ENCODE data around the gene CHD9. TPM values are rescaled to one million over a fixed set of nuclear protein-coding genes. Genes with fewer than 3 reads are reported as not detected.

CHD9 gene
- total RNA-seq, 2 donors from 2014 or later: 10.8 to 15.9 TPM

DNA sequence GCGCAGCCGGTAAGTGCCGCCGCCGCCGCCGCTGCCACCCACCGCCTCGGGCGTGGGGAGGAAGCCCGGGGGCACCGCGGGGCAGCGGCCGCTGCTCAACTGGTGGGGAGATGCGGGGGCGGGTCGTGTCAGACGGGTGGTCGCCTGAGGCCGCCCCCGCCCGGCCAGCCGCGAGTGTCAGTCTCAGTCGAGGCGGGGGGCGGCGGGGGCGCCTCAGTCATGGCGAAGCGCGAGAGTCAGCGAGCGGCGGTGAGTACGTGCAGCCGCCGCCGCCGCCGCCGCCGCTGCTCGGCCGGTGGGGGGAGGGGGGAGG, 76.2 kb downstream of the CHD9 start:
- no peaks in the 10 kb centered on the region for H3K9me3 Mint-ChIP-seq
- ATAC-seq (peak in 1 of 2 donors; percentile 1), DNase-seq (ENCODE audit: low spot score in 2 of 2) (no peak)
- H3K27ac Mint-ChIP-seq: no peak overlapping the region
- H3K36me3 Mint-ChIP-seq: no peaks in the 10 kb centered on the region

DNA sequence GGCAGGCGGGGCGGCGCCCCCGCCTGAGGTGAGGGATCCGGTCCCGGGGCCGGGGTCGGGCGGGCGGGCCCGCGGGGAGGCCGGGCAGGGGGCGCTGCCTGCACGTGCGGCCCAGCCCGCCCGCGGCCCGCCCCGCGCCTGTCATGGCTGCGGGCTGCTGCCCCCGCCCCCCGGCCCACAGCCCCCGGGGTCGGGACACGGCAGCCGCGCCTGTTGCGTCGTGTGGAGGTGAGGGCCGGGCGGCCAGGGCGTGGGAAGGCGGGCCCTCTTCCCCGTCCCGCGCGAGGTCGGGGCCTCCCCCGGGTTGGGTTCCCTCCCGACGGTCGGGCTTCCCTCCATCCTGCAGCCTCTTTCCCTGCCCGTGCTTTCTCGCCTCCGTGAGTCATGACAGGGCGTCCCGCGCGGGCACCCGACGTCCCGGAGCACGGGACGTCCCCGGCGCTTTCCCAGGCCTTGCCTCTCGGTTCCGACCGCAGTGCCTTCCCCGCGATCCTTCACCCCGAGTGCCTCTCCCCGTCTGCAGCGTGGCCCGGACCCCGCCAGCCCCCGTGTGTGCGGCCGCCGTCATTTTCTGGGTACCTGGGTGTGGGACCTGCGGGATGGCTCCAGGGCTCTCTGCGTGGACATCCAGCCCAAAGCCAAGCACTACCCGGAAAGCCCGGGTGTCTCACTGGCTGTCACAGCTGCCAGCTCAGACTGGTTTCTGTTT, 76.7 kb downstream of the CHD9 start:
- ATAC-seq (peak; percentile 18 to 72), DNase-seq (ENCODE audit: low spot score in 2 of 2) (peak; percentile 39 to 91)
- Mint-ChIP-seq H3K36me3 (no peaks in the 10 kb centered on the region), H3K9me3 (no peaks in the 10 kb centered on the region), H3K27ac (peak overlapping the region; percentile 48 to 61)

- Mint-ChIP-seq H3K9me3 (no peaks in the 10 kb centered on the region), H3K36me3 (no peaks in the 10 kb centered on the region), H3K27ac (no peak overlapping the region)
- ATAC-seq (no peak), DNase-seq (ENCODE audit: low spot score in 2 of 2) (no peak)
Observed at GRCh38 chr16:53132406-53132805, 77.6 kb downstream of the CHD9 start.

DNA sequence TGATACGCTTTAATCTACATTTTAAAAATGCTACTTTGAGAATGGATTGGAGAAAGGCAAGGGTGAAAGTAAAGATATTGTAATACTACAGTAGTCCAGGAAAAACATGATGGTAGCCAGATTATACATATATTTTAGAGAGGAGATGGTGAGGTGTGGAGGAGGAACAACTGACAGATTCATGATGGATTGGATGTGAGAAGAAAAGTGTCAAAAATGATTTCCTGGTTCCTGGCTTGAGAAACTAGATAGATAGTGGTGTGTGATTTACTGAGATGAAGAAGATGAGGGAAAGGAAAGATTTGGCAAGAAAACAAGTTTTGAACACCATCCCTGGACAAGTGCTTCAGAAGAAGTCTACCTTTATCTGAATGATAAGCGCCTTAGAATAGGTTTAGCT, 80.5 kb downstream of the CHD9 start:
- DNase-seq (ENCODE audit: low spot score in 2 of 2) (no peak), ATAC-seq (no peak)
- Mint-ChIP-seq H3K36me3 (no peaks in the 10 kb centered on the region), H3K27ac (no peak overlapping the region), H3K9me3 (no peaks in the 10 kb centered on the region)

DNA sequence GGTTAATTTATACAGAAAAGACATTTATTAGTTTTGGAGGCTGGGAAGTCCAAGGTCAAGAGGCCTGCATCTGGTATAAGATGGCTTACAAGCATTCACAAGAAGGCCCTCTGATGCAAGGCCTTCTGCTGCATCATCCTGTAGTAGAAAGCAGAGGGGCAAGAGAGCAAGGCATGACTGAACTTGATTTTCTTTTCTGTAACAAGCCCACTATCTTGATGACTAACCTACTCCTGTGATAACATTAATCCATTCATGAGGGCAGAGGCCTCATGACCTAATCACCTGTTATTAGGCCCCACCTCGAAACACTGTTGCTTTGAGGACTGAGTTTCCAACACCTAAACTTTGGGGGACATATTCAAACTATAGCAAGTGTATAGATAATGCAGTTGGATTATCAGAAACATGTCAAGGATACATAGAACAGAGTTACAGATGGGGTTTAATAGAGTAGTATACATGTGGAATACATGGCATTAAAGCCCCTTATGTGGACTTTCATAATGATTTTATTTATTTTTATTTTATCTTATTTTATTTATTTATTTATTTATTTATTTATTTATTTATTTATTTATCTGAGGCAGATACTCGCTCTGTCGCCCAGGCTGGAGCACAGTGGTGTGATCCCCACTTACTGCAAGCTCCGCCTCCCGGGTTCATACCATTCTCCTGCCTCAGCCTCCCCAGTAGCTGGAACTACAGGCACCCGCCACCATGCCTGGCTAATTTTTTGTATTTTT, 88.2 kb downstream of the CHD9 start:
- Mint-ChIP-seq H3K9me3 (no peaks in the 10 kb centered on the region), H3K27ac (no peak overlapping the region), H3K36me3 (no peaks in the 10 kb centered on the region)
- DNase-seq (ENCODE audit: low spot score in 2 of 2) (no peak), ATAC-seq (peak in 1 of 2 donors; percentile 35)

- Mint-ChIP-seq H3K36me3 (no peaks in the 10 kb centered on the region), H3K27ac (no peak overlapping the region), H3K9me3 (no peaks in the 10 kb centered on the region)
- ATAC-seq: no peak
- no peak for DNase-seq (ENCODE audit: low spot score in 2 of 2)
Observed at GRCh38 chr16:53147500-53148065, 92.8 kb downstream of the CHD9 start.

GRCh38 chr16:53150769-53151168, 96.0 kb downstream of the CHD9 start:
- H3K36me3 Mint-ChIP-seq: no peaks in the 10 kb centered on the region
- ATAC-seq (no peak), DNase-seq (ENCODE audit: low spot score in 2 of 2) (no peak)
- H3K27ac Mint-ChIP-seq: no peak overlapping the region
- no peaks in the 10 kb centered on the region for H3K9me3 Mint-ChIP-seq

DNA sequence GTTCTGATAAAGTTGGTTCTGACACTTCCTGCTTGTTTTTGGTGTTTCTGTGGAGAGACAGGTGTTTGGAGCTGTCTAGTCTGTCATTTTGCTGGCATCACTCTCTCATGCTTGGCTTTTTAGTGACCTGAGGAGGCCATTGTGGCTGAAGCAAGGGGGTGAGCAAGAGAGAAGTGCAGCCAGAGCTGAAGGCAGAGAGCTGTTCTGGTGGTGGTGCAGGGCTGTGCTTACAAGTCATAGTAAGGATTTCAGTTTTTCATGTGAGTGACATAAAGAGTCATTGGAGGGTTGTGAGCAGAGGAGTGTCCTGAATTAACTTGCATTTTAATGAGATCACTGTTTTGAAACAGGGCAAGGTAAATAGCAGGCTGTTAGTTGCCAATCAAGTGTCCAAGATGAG, 97.5 kb downstream of the CHD9 start:
- no peak for DNase-seq (ENCODE audit: low spot score in 2 of 2)
- Mint-ChIP-seq H3K36me3 (peaks cover 9 to 10% of the 10 kb centered on the region in 2 donors), H3K27ac (no peak overlapping the region), H3K9me3 (no peaks in the 10 kb centered on the region)
- ATAC-seq: no peak

- ATAC-seq (no peak), DNase-seq (ENCODE audit: low spot score in 2 of 2) (no peak)
- Mint-ChIP-seq H3K27ac (no peak overlapping the region), H3K9me3 (no peaks in the 10 kb centered on the region), H3K36me3 (peaks cover 9 to 10% of the 10 kb centered on the region in 2 donors)
Observed at GRCh38 chr16:53153130-53153529, 98.3 kb downstream of the CHD9 start.

GRCh38 chr16:53154513-53154912, 99.7 kb downstream of the CHD9 start:
- Mint-ChIP-seq H3K27ac (no peak overlapping the region), H3K36me3 (peaks cover 9 to 10% of the 10 kb centered on the region in 2 donors), H3K9me3 (no peaks in the 10 kb centered on the region)
- no peak for ATAC-seq
- no peak for DNase-seq (ENCODE audit: low spot score in 2 of 2)

DNA sequence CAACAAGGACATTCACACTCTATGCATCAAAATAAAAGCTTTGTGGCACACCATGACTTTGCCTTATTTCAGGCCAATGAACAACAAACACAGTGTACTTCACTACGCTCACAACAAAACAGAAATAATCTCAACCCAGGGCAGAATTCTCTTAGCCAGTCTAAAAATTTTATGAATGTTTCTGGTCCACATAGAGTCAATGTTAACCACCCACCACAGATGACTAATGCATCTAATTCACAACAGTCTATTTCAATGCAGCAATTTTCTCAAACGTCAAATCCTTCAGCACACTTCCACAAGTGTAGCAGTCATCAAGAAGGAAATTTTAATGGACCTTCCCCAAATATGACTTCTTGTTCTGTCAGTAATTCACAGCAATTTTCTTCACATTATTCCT, 101.7 kb downstream of the CHD9 start:
- DNase-seq (ENCODE audit: low spot score in 2 of 2) (no peak), ATAC-seq (no peak)
- no peaks in the 10 kb centered on the region for H3K9me3 Mint-ChIP-seq
- H3K27ac Mint-ChIP-seq: no peak overlapping the region
- peaks cover 9 to 10% of the 10 kb centered on the region in 2 donors for H3K36me3 Mint-ChIP-seq

DNA sequence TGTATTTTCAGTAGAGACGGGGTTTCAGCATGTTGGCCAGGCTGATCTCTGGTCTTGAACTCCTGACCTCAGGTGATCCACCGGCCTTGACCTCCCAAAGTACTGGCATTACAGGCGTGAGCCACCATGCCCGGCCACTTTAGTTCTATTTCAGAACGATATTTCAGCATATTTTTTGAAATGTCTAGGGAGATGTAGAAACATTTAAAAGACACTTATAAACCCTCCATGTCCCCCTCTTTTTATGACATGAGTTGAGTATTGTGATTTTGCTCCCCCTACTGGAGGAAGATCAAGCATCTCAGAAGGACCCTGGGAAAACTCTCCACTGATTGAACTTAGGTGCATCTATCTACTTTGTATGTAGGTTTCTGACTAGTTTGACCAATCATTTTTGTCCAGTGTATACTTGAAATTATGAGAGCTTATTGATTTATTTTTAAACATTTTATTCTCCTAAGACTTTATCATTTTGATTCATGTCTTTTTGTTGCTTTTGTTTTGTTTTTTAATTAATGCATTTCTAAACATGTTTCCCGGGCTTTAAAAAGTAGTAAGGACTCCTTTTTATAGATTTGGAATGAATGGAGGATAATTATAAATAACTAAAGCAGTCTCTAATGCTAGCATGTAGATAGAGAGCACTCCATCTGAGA, 105.1 kb downstream of the CHD9 start:
- peak; percentile 61 to 67 for ATAC-seq
- Mint-ChIP-seq H3K9me3 (no peaks in the 10 kb centered on the region), H3K27ac (no peak overlapping the region), H3K36me3 (peaks cover 9 to 15% of the 10 kb centered on the region in 2 donors)
- DNase-seq (ENCODE audit: low spot score in 2 of 2): peak in 1 of 2 donors; percentile 9

- no peak overlapping the region for H3K27ac Mint-ChIP-seq
- peaks cover 0 to 5% of the 10 kb centered on the region in 2 donors for H3K36me3 Mint-ChIP-seq
- DNase-seq (ENCODE audit: low spot score in 2 of 2): no peak
- no peaks in the 10 kb centered on the region for H3K9me3 Mint-ChIP-seq
- no peak for ATAC-seq
Observed at GRCh38 chr16:53166099-53166498, 111.3 kb downstream of the CHD9 start.

GRCh38 chr16:53168744-53169143, 114.0 kb downstream of the CHD9 start:
- DNase-seq (ENCODE audit: low spot score in 2 of 2) (no peak), ATAC-seq (no peak)
- Mint-ChIP-seq H3K36me3 (peaks cover 0 to 5% of the 10 kb centered on the region in 2 donors), H3K27ac (no peak overlapping the region), H3K9me3 (no peaks in the 10 kb centered on the region)

DNA sequence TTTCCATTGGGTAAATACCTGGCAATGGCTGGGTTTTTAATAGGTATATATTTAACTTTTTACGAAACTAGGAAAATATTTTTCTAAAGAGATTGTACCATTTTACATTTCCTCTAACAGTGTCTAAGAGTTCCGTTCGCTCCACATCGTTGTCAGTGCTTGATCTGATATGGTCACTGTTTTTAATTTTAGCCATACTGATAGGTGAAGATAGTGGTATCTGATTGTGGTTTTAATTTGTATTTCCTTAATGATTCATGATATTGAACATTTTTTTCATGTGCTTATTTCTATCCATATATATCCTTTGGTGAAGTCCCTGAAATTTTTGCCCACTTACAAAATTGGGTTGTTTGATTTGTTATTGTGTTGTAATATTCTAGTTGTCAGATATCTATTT, 117.7 kb downstream of the CHD9 start:
- Mint-ChIP-seq H3K27ac (no peak overlapping the region), H3K9me3 (no peaks in the 10 kb centered on the region), H3K36me3 (no peaks in the 10 kb centered on the region)
- no peak for ATAC-seq
- DNase-seq (ENCODE audit: low spot score in 2 of 2): no peak

DNA sequence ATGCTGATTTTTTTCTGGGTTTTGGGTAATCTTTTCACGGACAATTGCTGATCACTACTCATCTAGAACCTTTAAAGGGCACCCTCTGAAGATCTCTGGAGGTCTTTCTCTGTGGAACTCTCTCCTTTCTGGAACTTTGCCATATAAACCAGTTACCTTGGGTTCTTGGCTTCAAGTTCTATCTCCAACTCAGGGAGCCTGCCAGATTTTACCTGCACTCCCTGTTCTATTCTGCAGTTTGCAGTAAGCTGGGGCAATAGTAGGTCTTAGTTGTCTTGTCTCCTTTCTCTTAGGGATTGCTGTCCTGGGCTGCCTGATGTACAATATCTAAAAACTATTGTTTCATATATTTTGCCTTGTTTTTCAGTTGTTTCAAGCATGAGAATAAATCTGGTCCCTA, 120.3 kb downstream of the CHD9 start:
- ATAC-seq (no peak), DNase-seq (ENCODE audit: low spot score in 2 of 2) (no peak)
- H3K27ac Mint-ChIP-seq: no peak overlapping the region
- H3K36me3 Mint-ChIP-seq: no peaks in the 10 kb centered on the region
- H3K9me3 Mint-ChIP-seq: no peaks in the 10 kb centered on the region

GRCh38 chr16:53176434-53176833, 121.6 kb downstream of the CHD9 start:
- ATAC-seq: no peak
- no peak for DNase-seq (ENCODE audit: low spot score in 2 of 2)
- Mint-ChIP-seq H3K9me3 (no peaks in the 10 kb centered on the region), H3K27ac (no peak overlapping the region), H3K36me3 (no peaks in the 10 kb centered on the region)

Measured in activated naive CD4-positive, alpha-beta T cell treated with anti-CD3 and anti-CD28 coated beads, Interleukin-2, amount 50 U/mL, for 72 hours (primary cell).